HuH-7.5 (cell line): ENCODE measurements around the gene SUMF1.
"Not testable (repeated sequence)": the region's sequence is repeated elsewhere in the genome, so short reads cannot be mapped to it uniquely, and the experiment has no call there.

Source experiments
- DNase-seq: peaks from one replicate; pipeline ENCODE4 v3.0.0; 2011; ENCODE audit warnings: low spot score

The SUMF1 gene

GRCh38 chr3:4338751-4339150 lies 128.3 kb downstream of the SUMF1 start:
- DNase-seq, result no peak

- no peak for DNase-seq
Measured at GRCh38 chr3:4336850-4337546, 130.1 kb downstream of the SUMF1 start.

GRCh38 chr3:4335840-4336562 lies 131.1 kb downstream of the SUMF1 start:
- DNase-seq, result no peak

- no peak for DNase-seq
Measured at GRCh38 chr3:4334548-4334947, 132.5 kb downstream of the SUMF1 start.

- DNase-seq, result no peak
Measured at GRCh38 chr3:4332991-4333390, 134.1 kb downstream of the SUMF1 start.

GRCh38 chr3:4332574-4332973 lies 134.5 kb downstream of the SUMF1 start:
- no peak for DNase-seq

- DNase-seq, result no peak
Measured at GRCh38 chr3:4332111-4332510, 135.0 kb downstream of the SUMF1 start.

GRCh38 chr3:4329806-4330205 lies 137.3 kb downstream of the SUMF1 start:
- not testable (repeated sequence) for DNase-seq

GRCh38 chr3:4326868-4327267 lies 140.2 kb downstream of the SUMF1 start:
- DNase-seq, result no peak

GRCh38 chr3:4323246-4324027 lies 143.6 kb downstream of the SUMF1 start:
- DNase-seq, result no peak

- DNase-seq, result no peak
Measured at GRCh38 chr3:4322635-4323034, 144.4 kb downstream of the SUMF1 start.

GRCh38 chr3:4321732-4322131 lies 145.3 kb downstream of the SUMF1 start:
- DNase-seq, result no peak

- no peak for DNase-seq
Measured at GRCh38 chr3:4320096-4320911, 146.8 kb downstream of the SUMF1 start.

GRCh38 chr3:4314688-4315087 lies 152.4 kb downstream of the SUMF1 start:
- no peak for DNase-seq

- DNase-seq, result no peak
Measured at GRCh38 chr3:4313606-4314293, 153.3 kb downstream of the SUMF1 start.

- no peak for DNase-seq
Measured at GRCh38 chr3:4311496-4311895, 155.6 kb downstream of the SUMF1 start.
